ENCODE results near the gene SCG2.

- no peak for TF ChIP-seq POLR2AphosphoS5 (IDR thresholded peaks at IDR 0.05; ENCODE audit: low read depth, low read length)
- TF ChIP-seq POLR2A (IDR thresholded peaks at IDR 0.05; ENCODE audit: low read depth, low read length), result no peak
Observed at GRCh38 chr2:223635080-223635479, 32.9 kb upstream of the SCG2 start.
